Brain microvascular endothelial cell (primary cell): Measurements from ENCODE around the gene REG1A.

Experiments used
- DNase-seq: peaks from one replicate; pipeline ENCODE4 v3.0.0-alpha.2; 2020
- H3K27ac ChIP-seq: fragments of 250-450 bp; sonication (Bioruptor Pico); 2 replicates; pipeline ENCODE4 v1.5.1; 2020; ENCODE audit warnings: mild to moderate bottlenecking, moderate library complexity
- H3K27me3 ChIP-seq: fragments of 250-450 bp; sonication (Bioruptor Pico); replicated peaks from 2 replicates; pipeline ENCODE4 v1.5.1; 2020; ENCODE audit warnings: mild to moderate bottlenecking
- H3K36me3 ChIP-seq: fragments of 250-450 bp; sonication (Bioruptor Pico); replicated peaks from 2 replicates; pipeline ENCODE4 v1.5.1; 2020; ENCODE audit warnings: mild to moderate bottlenecking
- H3K4me3 ChIP-seq: 2 replicates; pipeline ENCODE4 v1.5.1; 2011; ENCODE audit warnings: low read depth, mild to moderate bottlenecking, control low read depth, low read length, moderate library complexity
- CTCF ChIP-seq: IDR thresholded peaks from 2 replicates; pipeline ENCODE4 v1.5.1; 2011; ENCODE audit warnings: low read depth, mild to moderate bottlenecking, moderate library complexity, low read length, control low read depth, inconsistent platforms; ENCODE audit errors: missing control alignments
- in situ Hi-C: cut with HindIII; loops from 2 replicates; pipeline ENCODE4 v1.10.0; 2017; ENCODE audit warnings: low sequenced_read_pairs, low pct_ligation_motif_present

The REG1A gene

GRCh38 chr2:79120194-79120713 lies at the start of gene REG1A:
TSS of gene REG1A (plus strand) at chr2:79120488. CDS start at chr2:79120862, 374 bp downstream.
- in situ Hi-C loops, result no loop called here
- no peak for TF ChIP-seq CTCF
- Histone ChIP-seq H3K27ac (no peak within 1 kb of the TSS), H3K27me3 (no peaks in the 10 kb centered on the region), H3K4me3 (no peak within 1 kb of the TSS), H3K36me3 (no peaks in the 10 kb centered on the region)
- no peak for DNase-seq

- no peak for TF ChIP-seq CTCF
- no peaks in the 10 kb centered on the region for H3K27me3 ChIP-seq
These were observed 49.2 kb upstream of the REG1A start for GRCh38 chr2:79071078-79071477.

GRCh38 chr2:79082987-79083386 lies 37.3 kb upstream of the REG1A start:
- in situ Hi-C loops, result no loop called here
- TF ChIP-seq CTCF, result no peak
- Histone ChIP-seq H3K27ac (no peak overlapping the region), H3K36me3 (no peaks in the 10 kb centered on the region), H3K27me3 (no peaks in the 10 kb centered on the region), H3K4me3 (no peak overlapping the region)
- no peak for DNase-seq

More at GRCh38 chr2:79071078-79071477, 49.2 kb upstream of the REG1A start:
- no peaks in the 10 kb centered on the region for H3K36me3 ChIP-seq
- no peak overlapping the region for H3K27ac ChIP-seq
- H3K4me3 ChIP-seq, result no peak overlapping the region
- DNase-seq, result no peak
- in situ Hi-C loops, result no loop called here

- H3K4me3 ChIP-seq, result no peak overlapping the region
- H3K27me3 ChIP-seq, result no peaks in the 10 kb centered on the region
- in situ Hi-C loops, result no loop called here
- no peak for DNase-seq
- no peaks in the 10 kb centered on the region for H3K36me3 ChIP-seq
- TF ChIP-seq CTCF, result no peak
- no peak overlapping the region for H3K27ac ChIP-seq
These were observed 36.6 kb upstream of the REG1A start for GRCh38 chr2:79083597-79084251.

GRCh38 chr2:79084495-79085135 lies 35.7 kb upstream of the REG1A start:
- Histone ChIP-seq H3K36me3 (no peaks in the 10 kb centered on the region), H3K27ac (no peak overlapping the region), H3K27me3 (no peaks in the 10 kb centered on the region), H3K4me3 (no peak overlapping the region)
- DNase-seq, result no peak
- TF ChIP-seq CTCF, result no peak
- in situ Hi-C loops, result no loop called here

- in situ Hi-C loops, result no loop called here
- no peak for TF ChIP-seq CTCF
- Histone ChIP-seq H3K4me3 (no peak overlapping the region), H3K27me3 (no peaks in the 10 kb centered on the region), H3K27ac (no peak overlapping the region), H3K36me3 (no peaks in the 10 kb centered on the region)
- no peak for DNase-seq
These were observed 34.9 kb upstream of the REG1A start for GRCh38 chr2:79085382-79085781.
